C4-2B (cell line): ENCODE measurements around the gene MYH11.

Experiments used
- ZFX ChIP-seq: fragments of 450-650 bp; IDR thresholded peaks from 2 replicates; pipeline ENCODE4 v1.6.1; 2017
- TF ChIP-seq, protein P1 (sequence below): fragments of 450-650 bp; conservative IDR thresholded peaks from 2 replicates; pipeline ENCODE4 v1.5.1; 2017; ENCODE audit warnings: mild to moderate bottlenecking

DNA sequence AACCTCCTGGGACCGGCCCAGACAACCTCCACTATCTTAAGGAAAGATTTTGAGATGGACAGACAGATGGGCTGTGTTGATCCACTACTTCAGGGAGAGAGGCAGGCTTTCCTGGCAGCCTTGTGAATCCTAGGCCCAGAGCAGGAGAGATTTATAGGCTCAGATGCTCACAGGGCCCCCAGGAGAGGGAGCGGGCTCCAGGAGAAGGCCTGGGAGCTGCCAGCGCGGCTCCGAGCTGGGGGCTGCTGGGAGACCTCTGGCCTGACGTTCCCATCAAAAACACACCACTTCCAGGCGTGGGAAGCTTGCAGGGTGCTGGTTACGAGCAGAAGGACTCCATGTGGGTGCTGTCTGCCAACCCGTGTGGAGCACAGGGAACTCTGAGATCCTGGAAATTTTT, 53.2 kb downstream of the MYH11 start:
- TF ChIP-seq, protein P1, sequence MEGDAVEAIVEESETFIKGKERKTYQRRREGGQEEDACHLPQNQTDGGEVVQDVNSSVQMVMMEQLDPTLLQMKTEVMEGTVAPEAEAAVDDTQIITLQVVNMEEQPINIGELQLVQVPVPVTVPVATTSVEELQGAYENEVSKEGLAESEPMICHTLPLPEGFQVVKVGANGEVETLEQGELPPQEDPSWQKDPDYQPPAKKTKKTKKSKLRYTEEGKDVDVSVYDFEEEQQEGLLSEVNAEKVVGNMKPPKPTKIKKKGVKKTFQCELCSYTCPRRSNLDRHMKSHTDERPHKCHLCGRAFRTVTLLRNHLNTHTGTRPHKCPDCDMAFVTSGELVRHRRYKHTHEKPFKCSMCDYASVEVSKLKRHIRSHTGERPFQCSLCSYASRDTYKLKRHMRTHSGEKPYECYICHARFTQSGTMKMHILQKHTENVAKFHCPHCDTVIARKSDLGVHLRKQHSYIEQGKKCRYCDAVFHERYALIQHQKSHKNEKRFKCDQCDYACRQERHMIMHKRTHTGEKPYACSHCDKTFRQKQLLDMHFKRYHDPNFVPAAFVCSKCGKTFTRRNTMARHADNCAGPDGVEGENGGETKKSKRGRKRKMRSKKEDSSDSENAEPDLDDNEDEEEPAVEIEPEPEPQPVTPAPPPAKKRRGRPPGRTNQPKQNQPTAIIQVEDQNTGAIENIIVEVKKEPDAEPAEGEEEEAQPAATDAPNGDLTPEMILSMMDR, result no peak
- no peak for TF ChIP-seq ZFX
